HG02759 (cell line): ENCODE data around the gene LNX1.
A peak's percentile ranks its signal among the peaks of the same experiment; 100 is the strongest.
"Not testable (repeated sequence)": the region's sequence is repeated elsewhere in the genome, so short reads cannot be mapped to it uniquely, and the experiment has no call there.

Experiments used
- ATAC-seq: cut with Tn5 transposase; IDR thresholded peaks from one replicate; pipeline ENCODE4 v1.9.1; 2021; ENCODE audit warnings: mild to moderate bottlenecking, moderate library complexity; ENCODE audit not compliant: unreplicated experiment

The LNX1 gene

GRCh38 chr4:53476232-53477037 lies 114.9 kb downstream of the LNX1 start:
- ATAC-seq: no peak

DNA sequence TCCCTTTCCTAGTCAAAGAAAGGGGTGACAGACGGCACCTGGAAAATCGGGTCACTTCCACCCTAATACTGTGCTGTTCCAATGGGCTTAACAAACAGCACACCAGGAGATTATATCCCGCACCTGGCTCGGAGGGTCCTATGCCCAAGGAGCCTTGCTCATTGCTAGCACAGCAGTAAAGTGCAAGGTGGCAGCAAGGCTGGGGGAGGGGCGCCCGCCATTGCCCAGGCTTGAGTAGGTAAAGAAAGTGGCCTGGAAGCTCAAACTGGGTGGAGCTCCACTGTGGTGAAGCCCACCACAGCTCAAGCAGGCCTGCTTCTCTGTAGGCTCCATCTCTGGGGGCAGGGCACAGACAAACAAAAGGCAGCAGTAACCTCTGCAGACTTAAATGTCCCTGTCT lies 124.7 kb downstream of the LNX1 start:
- ATAC-seq: not testable (repeated sequence)

GRCh38 chr4:53465891-53466290 lies 125.4 kb downstream of the LNX1 start:
- ATAC-seq: no peak

DNA sequence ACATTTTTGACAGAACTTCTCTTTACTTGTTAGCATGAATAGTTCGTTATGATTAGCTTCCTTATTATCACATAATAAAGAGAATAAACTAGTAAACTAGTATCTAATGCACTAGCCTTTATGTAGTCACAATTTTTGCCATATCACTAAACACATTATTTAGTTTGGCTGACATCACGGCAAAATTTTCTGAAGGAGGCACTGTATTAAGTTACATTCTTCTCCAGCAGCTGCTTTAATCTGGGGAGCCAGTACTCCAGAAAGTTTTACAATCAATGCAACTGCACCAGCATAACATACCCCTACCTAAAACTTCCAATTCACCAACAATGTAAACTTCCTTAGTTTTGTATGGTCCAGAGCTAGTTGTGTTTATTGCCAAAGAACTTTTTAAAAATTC lies 126.0 kb downstream of the LNX1 start:
- no peak for ATAC-seq

DNA sequence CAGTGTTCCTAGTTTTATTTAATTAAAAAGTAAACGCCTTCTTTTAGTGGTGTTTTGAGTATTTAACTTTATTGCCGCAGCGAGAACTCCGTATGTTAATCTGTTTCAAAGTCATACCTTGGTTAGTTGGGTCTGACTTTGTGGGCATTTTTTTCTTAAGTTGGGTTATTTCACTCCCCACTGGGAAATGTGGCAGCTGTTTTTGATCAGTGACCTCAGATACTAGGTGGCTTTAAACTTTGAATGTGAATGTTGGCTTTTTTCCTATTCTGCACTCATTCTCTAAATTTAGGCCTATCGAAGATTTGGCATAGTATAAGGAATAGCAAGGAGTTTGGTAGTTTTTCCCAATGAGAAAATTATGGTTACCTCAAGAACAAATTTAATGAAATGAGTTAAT lies 127.9 kb downstream of the LNX1 start:
- ATAC-seq: no peak

DNA sequence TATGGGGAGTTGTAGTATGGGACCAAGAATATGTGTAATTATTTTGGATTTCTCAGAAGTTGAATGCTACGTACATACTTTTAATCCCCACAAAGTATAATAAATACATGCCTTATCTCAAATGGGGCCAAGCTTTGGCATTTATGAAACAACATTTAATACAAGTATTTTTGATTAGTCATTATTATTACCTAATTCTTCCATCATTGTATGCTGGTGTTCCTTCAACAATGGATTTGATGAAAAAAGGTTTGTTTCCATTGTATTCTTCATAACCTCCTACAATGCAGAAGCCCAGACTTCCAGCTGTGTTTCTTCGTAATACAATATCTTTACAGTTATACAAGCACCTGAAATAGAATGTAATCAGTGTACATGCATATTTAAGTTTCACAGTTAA lies 130.0 kb downstream of the LNX1 start:
- no peak for ATAC-seq

DNA sequence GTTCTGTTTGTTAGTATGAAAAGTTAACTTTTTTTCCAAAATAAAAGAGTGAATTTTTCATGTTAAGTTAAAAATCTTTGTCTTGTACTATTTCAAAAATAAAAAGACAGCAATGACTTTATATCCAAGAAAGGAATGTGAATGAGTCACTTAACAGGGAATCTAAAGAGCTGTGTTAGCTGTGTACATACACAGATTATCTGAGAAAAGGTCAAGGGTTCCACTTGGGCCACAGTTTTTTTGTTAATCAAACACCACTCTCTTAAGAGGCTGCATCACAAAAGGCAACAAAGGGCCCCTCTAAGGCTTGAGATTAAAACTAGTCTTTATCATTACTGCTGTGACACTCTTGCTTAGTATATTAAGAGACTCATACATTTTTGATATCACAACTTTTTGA lies 131.7 kb downstream of the LNX1 start:
- ATAC-seq: no peak

GRCh38 chr4:53456178-53456577 lies 135.1 kb downstream of the LNX1 start:
- no peak for ATAC-seq

DNA sequence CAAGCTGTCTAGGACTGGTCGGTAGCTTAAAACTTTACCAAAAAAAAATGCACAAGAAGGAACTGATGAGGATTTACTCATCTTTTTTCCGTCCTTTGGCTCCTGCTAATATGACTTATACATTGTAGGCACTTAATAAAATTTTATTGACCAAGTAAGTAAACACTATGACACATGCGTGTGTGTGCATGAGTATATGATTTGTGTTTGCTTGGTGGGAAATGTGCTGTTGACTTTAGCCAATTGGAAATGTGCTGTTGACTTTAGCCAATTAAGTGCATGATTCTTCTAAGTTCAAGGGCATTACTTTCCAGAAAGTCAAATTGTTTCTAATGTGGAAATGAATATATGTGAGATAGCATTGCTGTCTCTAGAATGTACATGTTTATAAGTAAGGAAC lies 135.5 kb downstream of the LNX1 start:
- no peak for ATAC-seq

DNA sequence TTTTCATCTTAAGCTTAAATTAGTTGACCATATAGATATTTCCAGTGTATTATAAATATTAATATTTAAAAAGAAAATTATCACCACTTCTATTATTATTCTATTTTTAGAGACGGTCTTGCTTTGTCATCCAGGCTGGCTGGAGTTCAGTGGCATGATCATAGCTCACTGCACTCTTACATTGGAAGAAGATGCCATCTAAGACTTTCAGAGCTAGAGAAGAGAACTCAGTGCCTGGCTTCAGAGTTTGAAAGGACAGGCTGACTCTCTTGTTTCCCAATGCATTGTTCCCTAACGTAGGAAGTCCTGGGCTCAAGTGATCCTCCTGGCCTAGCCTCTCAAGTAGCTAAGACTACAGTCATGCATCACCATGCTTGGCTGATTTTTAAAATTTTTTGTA lies 137.9 kb downstream of the LNX1 start:
- no peak for ATAC-seq

DNA sequence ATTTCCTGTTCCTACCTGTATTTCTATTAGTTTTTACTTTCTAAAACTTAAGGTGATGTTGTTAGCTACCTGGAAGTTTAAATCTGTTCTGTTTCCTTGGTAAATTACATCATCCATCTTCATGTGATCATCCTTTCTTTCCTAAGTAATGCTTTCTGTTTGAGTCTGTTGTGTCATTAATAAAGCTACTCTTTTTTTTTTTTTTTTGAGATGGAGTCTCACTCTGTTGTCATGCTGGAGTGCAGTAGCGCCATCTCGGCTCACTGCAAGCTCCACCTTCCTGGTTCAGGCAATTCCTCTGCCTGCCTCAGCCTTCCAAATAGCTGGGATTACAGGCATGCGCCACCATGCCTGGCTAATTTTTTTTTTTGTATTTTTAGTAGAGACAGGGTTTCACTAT lies 140.5 kb downstream of the LNX1 start:
- no peak for ATAC-seq

GRCh38 chr4:53444954-53445353 lies 146.3 kb downstream of the LNX1 start:
- ATAC-seq: no peak

GRCh38 chr4:53441564-53441963 lies 149.7 kb downstream of the LNX1 start:
- no peak for ATAC-seq

DNA sequence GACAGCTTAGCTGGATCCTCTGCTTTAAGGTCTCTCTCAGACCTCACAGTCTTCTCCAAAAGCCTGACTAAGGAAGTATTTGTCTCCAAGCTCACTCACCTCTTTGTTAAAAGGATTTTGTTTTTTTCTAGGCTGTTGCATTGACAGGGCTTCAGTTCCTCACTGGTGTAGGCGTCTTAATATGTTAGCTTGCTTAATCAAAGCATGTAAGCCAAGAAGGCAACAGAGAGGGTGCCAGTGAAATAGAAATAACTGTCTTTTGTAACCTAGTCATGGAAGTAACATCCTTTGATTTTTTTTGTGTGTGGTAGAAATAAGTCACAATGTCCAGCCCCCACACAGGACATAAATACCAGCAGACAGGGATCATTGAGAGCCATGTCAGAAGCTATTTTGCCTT lies 155.0 kb downstream of the LNX1 start:
- no peak for ATAC-seq

DNA sequence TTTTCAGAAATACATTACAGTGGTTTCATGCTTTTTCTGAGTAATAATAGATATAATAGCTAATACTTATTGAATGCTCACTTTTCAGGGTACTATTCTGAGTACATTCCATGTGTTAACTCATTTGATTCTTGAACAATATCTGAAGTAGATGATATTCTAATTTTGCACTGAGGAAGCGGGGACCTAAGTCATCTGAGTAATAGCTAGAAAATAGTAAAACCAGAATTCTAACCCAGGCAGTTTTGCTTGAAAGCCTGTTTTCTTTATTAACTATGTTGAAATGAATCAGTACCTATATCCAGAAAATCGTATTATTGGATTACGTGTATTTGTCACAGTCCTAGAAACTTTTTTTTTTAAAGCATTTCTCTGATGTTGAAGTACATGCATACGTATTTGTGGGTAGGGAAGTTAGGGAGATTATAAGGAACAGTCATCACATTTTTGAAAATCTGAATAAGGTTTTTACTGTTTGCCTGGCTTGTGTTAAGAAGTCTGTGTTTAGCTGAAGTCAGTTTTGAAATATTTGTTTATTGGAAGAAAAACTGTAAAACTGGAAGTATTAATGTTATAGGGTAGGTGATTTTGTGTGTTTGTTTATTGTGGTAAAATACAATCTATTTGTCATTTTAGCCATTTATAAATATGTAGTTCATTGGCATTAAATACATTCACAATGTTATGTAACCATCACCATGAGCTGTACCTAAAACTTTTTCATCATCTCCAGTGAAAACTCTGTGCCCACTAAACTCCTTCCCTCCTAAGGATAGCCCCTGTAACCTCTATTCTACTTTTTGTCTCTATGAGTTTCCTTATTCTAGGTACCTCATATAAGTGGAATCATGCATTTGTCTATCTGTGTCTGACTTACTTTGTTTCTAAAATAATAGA lies 158.5 kb downstream of the LNX1 start:
- ATAC-seq: peak; percentile 79

- no peak for ATAC-seq
Measured at GRCh38 chr4:53431052-53431451, 160.2 kb downstream of the LNX1 start.

DNA sequence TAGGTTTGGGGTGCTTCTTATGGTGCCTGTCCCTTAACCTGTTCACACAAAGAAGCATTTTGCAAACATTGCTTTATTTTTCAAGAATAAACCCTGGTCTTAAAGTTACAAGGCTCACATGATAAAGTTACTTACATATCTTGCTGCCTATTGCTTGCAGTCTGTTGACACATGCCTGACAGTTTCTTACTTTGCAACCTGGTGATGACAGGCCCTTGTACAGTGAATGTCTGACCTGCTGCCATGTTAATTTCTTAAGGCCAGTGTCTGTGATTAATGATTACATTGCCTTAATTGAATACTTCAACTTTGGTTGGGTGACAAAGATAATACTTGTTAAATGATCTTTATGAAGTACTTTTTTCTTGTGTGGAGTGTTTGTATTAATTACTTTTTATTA lies 163.9 kb downstream of the LNX1 start:
- no peak for ATAC-seq

GRCh38 chr4:53424280-53424679 lies 167.0 kb downstream of the LNX1 start:
- no peak for ATAC-seq

DNA sequence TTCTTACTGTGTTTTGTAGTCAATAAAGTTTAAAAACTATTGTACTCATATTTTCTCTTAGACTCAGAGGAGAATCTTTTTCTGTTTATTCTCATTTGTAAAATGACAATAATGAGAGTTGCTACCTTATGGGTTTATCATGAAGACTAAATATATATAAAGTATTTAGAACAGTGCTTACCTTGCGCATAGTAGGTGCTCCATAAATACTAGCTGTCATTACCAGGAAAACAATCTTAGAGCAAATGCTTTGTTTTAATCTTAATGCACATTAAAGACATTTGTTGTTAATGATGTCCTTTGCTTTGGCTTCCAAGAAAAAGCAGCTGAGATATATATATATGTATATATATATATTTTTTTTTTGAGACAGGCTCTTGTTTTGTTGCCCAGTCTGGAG lies 168.9 kb downstream of the LNX1 start:
- ATAC-seq: no peak

- no peak for ATAC-seq
Measured at GRCh38 chr4:53421791-53422190, 169.5 kb downstream of the LNX1 start.

- no peak for ATAC-seq
Measured at GRCh38 chr4:53419208-53419607, 172.1 kb downstream of the LNX1 start.

GRCh38 chr4:53409479-53409878 lies 181.8 kb downstream of the LNX1 start:
- ATAC-seq: not testable (repeated sequence)
